ENCODE measurements around the gene DDX19B. TPM values are rescaled to one million over a fixed set of nuclear protein-coding genes. Genes with fewer than 3 reads are reported as not detected.
A peak's percentile ranks its signal among the peaks of the same experiment; 100 is the strongest.
"Not testable (repeated sequence)": the region's sequence is repeated elsewhere in the genome, so short reads cannot be mapped to it uniquely, and the experiment has no call there.

DDX19B gene
- polyA plus RNA-seq, 1 donor (not counting 4 experiments of a cell fraction or from before 2014, with no cell fraction given) = 24.6 TPM

DNA sequence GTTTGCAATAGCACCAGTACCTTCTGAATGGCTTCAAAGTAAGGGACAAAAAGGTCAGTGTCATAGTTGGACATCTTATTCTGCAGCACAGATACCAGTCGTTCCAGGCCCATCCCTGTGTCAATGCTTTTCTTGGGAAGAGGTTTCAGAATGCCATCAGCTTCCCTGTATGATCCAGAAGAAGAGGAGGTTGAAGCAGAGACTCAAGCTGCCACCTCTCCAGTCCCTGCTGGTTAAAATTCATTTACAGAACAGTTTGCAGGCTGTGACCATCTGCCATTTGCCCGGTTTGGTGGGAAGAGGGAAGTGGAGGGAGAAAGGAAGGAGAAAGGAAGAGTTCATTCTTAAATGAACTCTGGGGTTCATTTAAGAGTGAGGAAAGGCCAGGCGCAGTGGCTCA is 28.8 kb upstream of the DDX19B start:
- H3K9me1 ChIP-seq (ENCODE audit: control insufficient read depth, extremely low read depth, insufficient read depth, low read length) = no peaks in the 10 kb centered on the region
- H3K9ac ChIP-seq (ENCODE audit: control insufficient read depth, extremely low read depth, insufficient read depth, low read length) = no peak overlapping the region
- FAIRE-seq (no peak), DNase-seq (ENCODE audit: low read depth, low spot score) (no peak)
- H3K4me1 ChIP-seq (ENCODE audit: control insufficient read depth, extremely low read depth, insufficient read depth, low read length) = no peaks in the 10 kb centered on the region
- H3K4me2 ChIP-seq (ENCODE audit: control insufficient read depth, extremely low read depth, insufficient read depth, low read depth, low read length) = no peak overlapping the region
- H3K27me3 ChIP-seq (ENCODE audit: control insufficient read depth, extremely low read depth, insufficient read depth, low read length) = no peaks in the 10 kb centered on the region
- H3K4me3 ChIP-seq (ENCODE audit: control insufficient read depth in 2 of 3, extremely low read depth in 1 of 3, insufficient read depth in 2 of 3, low read depth in 1 of 3, low read length in 3 of 3) = no peak overlapping the region
- H4K20me1 ChIP-seq (ENCODE audit: control insufficient read depth, extremely low read depth, insufficient read depth, low read length) = peaks cover 5% of the 10 kb centered on the region
- H3K27ac ChIP-seq (ENCODE audit: control insufficient read depth, insufficient read depth, low read length) = no peak overlapping the region
- H3K36me3 ChIP-seq (ENCODE audit: control insufficient read depth in 2 of 2, extremely low read depth in 1 of 2, insufficient read depth in 2 of 2, low read length in 2 of 2) = peaks cover 30 to 38% of the 10 kb centered on the region in 2 experiments
- no peaks in the 10 kb centered on the region for H3K9me3 ChIP-seq (ENCODE audit: control insufficient read depth, low read depth, low read length)
- no peak overlapping the region for H2AFZ ChIP-seq (ENCODE audit: control insufficient read depth, low read length)
- TF ChIP-seq EZH2 (IDR thresholded peaks at IDR 0.05; ENCODE audit: low read length) = no peak
- dilution Hi-C loops (cut with MboI; ENCODE audit: extremely low pct_ligation_motif_present, low sequenced_read_pairs) = no loop called here
- H3K79me2 ChIP-seq (ENCODE audit: control insufficient read depth, insufficient read depth, low read length) = peaks cover 3% of the 10 kb centered on the region

DNA sequence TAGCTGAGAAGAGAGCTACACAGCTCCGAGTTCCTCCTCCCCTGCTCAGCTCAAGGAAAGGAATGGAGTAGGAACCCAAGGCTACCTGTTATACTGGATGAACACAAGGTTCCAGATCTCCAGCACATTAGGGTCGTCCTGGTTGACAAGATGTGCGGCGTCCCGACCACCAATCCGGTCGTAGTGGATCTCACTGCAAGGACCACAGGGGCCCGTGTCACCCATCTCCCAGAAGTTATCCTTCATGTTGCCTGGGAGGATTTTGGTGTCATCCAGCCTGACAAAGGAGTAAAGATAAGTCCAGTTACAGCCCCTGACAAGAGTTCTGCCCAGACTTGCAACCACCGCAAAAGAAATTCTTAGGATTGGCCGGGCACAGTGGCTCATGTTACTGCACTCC is 27.3 kb upstream of the DDX19B start:
- Histone ChIP-seq H3K36me3 (ENCODE audit: control insufficient read depth in 2 of 2, extremely low read depth in 1 of 2, insufficient read depth in 2 of 2, low read length in 2 of 2) (peaks cover 26 to 40% of the 10 kb centered on the region in 2 experiments), H3K4me3 (ENCODE audit: control insufficient read depth in 2 of 3, extremely low read depth in 1 of 3, insufficient read depth in 2 of 3, low read depth in 1 of 3, low read length in 3 of 3) (no peak overlapping the region), H2AFZ (ENCODE audit: control insufficient read depth, low read length) (no peak overlapping the region), H3K4me1 (ENCODE audit: control insufficient read depth, extremely low read depth, insufficient read depth, low read length) (no peaks in the 10 kb centered on the region), H3K27me3 (ENCODE audit: control insufficient read depth, extremely low read depth, insufficient read depth, low read length) (no peaks in the 10 kb centered on the region), H3K79me2 (ENCODE audit: control insufficient read depth, insufficient read depth, low read length) (peaks cover 6% of the 10 kb centered on the region), H3K9me3 (ENCODE audit: control insufficient read depth, low read depth, low read length) (no peaks in the 10 kb centered on the region), H3K9ac (ENCODE audit: control insufficient read depth, extremely low read depth, insufficient read depth, low read length) (no peak overlapping the region), H3K4me2 (ENCODE audit: control insufficient read depth, extremely low read depth, insufficient read depth, low read depth, low read length) (no peak overlapping the region), H3K27ac (ENCODE audit: control insufficient read depth, insufficient read depth, low read length) (no peak overlapping the region), H4K20me1 (ENCODE audit: control insufficient read depth, extremely low read depth, insufficient read depth, low read length) (peaks cover 11% of the 10 kb centered on the region), H3K9me1 (ENCODE audit: control insufficient read depth, extremely low read depth, insufficient read depth, low read length) (no peaks in the 10 kb centered on the region)
- DNase-seq (ENCODE audit: low read depth, low spot score) (no peak), FAIRE-seq (no peak)
- no peak for TF ChIP-seq CTCF (optimal IDR thresholded peaks at IDR 0.05 in 1 of 3, IDR thresholded peaks at IDR 0.05 in 1 of 3, conservative IDR thresholded peaks at IDR 0.05 in 1 of 3; ENCODE audit: extremely low read depth in 1 of 3, insufficient read depth in 2 of 3, low read length in 3 of 3)
- no peak for TF ChIP-seq EZH2 (IDR thresholded peaks at IDR 0.05; ENCODE audit: low read length)
- dilution Hi-C loops (cut with MboI; ENCODE audit: extremely low pct_ligation_motif_present, low sequenced_read_pairs) = no loop called here

GRCh38 chr16:70276392-70276791 is 22.6 kb upstream of the DDX19B start:
- H4K20me1 ChIP-seq (ENCODE audit: control insufficient read depth, extremely low read depth, insufficient read depth, low read length) = peaks cover 20% of the 10 kb centered on the region
- H3K9me3 ChIP-seq (ENCODE audit: control insufficient read depth, low read depth, low read length) = no peaks in the 10 kb centered on the region
- no peak overlapping the region for H3K4me3 ChIP-seq (ENCODE audit: control insufficient read depth in 2 of 3, extremely low read depth in 1 of 3, insufficient read depth in 2 of 3, low read depth in 1 of 3, low read length in 3 of 3)
- no peak overlapping the region for H3K4me2 ChIP-seq (ENCODE audit: control insufficient read depth, extremely low read depth, insufficient read depth, low read depth, low read length)
- no peaks in the 10 kb centered on the region for H3K27me3 ChIP-seq (ENCODE audit: control insufficient read depth, extremely low read depth, insufficient read depth, low read length)
- no peak for TF ChIP-seq EZH2 (IDR thresholded peaks at IDR 0.05; ENCODE audit: low read length)
- TF ChIP-seq CTCF (optimal IDR thresholded peaks at IDR 0.05 in 1 of 3, IDR thresholded peaks at IDR 0.05 in 1 of 3, conservative IDR thresholded peaks at IDR 0.05 in 1 of 3; ENCODE audit: extremely low read depth in 1 of 3, insufficient read depth in 2 of 3, low read length in 3 of 3) = no peak
- no peak overlapping the region for H3K27ac ChIP-seq (ENCODE audit: control insufficient read depth, insufficient read depth, low read length)
- DNase-seq (ENCODE audit: low read depth, low spot score) = no peak
- no peaks in the 10 kb centered on the region for H3K4me1 ChIP-seq (ENCODE audit: control insufficient read depth, extremely low read depth, insufficient read depth, low read length)
- H3K9ac ChIP-seq (ENCODE audit: control insufficient read depth, extremely low read depth, insufficient read depth, low read length) = no peak overlapping the region
- dilution Hi-C loops (cut with MboI; ENCODE audit: extremely low pct_ligation_motif_present, low sequenced_read_pairs) = no loop called here
- FAIRE-seq = no peak
- H3K36me3 ChIP-seq (ENCODE audit: control insufficient read depth in 2 of 2, extremely low read depth in 1 of 2, insufficient read depth in 2 of 2, low read length in 2 of 2) = peaks cover 32 to 44% of the 10 kb centered on the region in 2 experiments
- H2AFZ ChIP-seq (ENCODE audit: control insufficient read depth, low read length) = no peak overlapping the region
- no peaks in the 10 kb centered on the region for H3K9me1 ChIP-seq (ENCODE audit: control insufficient read depth, extremely low read depth, insufficient read depth, low read length)
- peaks cover 36% of the 10 kb centered on the region for H3K79me2 ChIP-seq (ENCODE audit: control insufficient read depth, insufficient read depth, low read length)

GRCh38 chr16:70287304-70287971 is 11.5 kb upstream of the DDX19B start:
- Histone ChIP-seq H3K36me3 (ENCODE audit: control insufficient read depth in 2 of 2, extremely low read depth in 1 of 2, insufficient read depth in 2 of 2, low read length in 2 of 2) (peaks cover 11 to 16% of the 10 kb centered on the region in 2 experiments), H3K4me2 (ENCODE audit: control insufficient read depth, extremely low read depth, insufficient read depth, low read depth, low read length) (peak overlapping the region; percentile 66), H3K4me3 (ENCODE audit: control insufficient read depth in 2 of 3, extremely low read depth in 1 of 3, insufficient read depth in 2 of 3, low read depth in 1 of 3, low read length in 3 of 3) (peak overlapping the region in 1 of 3 experiments; percentile 26), H3K79me2 (ENCODE audit: control insufficient read depth, insufficient read depth, low read length) (peaks cover 55% of the 10 kb centered on the region)
- dilution Hi-C loops (cut with MboI; ENCODE audit: extremely low pct_ligation_motif_present, low sequenced_read_pairs); H2AFZ ChIP-seq (ENCODE audit: control insufficient read depth, low read length); H3K9me1 ChIP-seq (ENCODE audit: control insufficient read depth, extremely low read depth, insufficient read depth, low read length); H3K27me3 ChIP-seq (ENCODE audit: control insufficient read depth, extremely low read depth, insufficient read depth, low read length); H3K4me1 ChIP-seq (ENCODE audit: control insufficient read depth, extremely low read depth, insufficient read depth, low read length); H3K27ac ChIP-seq (ENCODE audit: control insufficient read depth, insufficient read depth, low read length); DNase-seq (ENCODE audit: low read depth, low spot score); H3K9me3 ChIP-seq (ENCODE audit: control insufficient read depth, low read depth, low read length); H3K9ac ChIP-seq (ENCODE audit: control insufficient read depth, extremely low read depth, insufficient read depth, low read length); H4K20me1 ChIP-seq (ENCODE audit: control insufficient read depth, extremely low read depth, insufficient read depth, low read length); FAIRE-seq: not testable (repeated sequence)
